GM04503 (cell line): ENCODE measurements around the gene CFAP97D1.

Experiments used
- DNase-seq: peaks from one replicate; pipeline ENCODE4 v3.0.0-alpha.2; 2012; ENCODE audit warnings: low read depth

The CFAP97D1 gene

GRCh38 chr17:43780135-43780534 lies at the start of gene CFAP97D1:
Gene CFAP97D1 (plus strand): TSS chr17:43780435. CDS start chr17:43780463, 28 bp downstream.
- DNase-seq, result no peak

- DNase-seq, result peak; percentile 83
These were observed 47.3 kb upstream of the CFAP97D1 start for GRCh38 chr17:43732958-43733357.

- no peak for DNase-seq
These were observed 46.3 kb upstream of the CFAP97D1 start for GRCh38 chr17:43733956-43734355.

- peak; percentile 88 for DNase-seq
These were observed 45.9 kb upstream of the CFAP97D1 start for GRCh38 chr17:43734376-43734775.

- no peak for DNase-seq
These were observed 43.8 kb upstream of the CFAP97D1 start for GRCh38 chr17:43736389-43736788.

- no peak for DNase-seq
These were observed 42.5 kb upstream of the CFAP97D1 start for GRCh38 chr17:43737722-43738121.

- no peak for DNase-seq
These were observed 39.7 kb upstream of the CFAP97D1 start for GRCh38 chr17:43740541-43740940.

- no peak for DNase-seq
These were observed 38.6 kb upstream of the CFAP97D1 start for GRCh38 chr17:43741636-43742035.

- no peak for DNase-seq
These were observed 34.7 kb upstream of the CFAP97D1 start for GRCh38 chr17:43745541-43745940.

- no peak for DNase-seq
These were observed 30.1 kb upstream of the CFAP97D1 start for GRCh38 chr17:43750153-43750552.

GRCh38 chr17:43753493-43754129 lies 26.6 kb upstream of the CFAP97D1 start:
- DNase-seq, result no peak

- DNase-seq, result no peak
These were observed 25.3 kb upstream of the CFAP97D1 start for GRCh38 chr17:43754947-43755346.

- no peak for DNase-seq
These were observed 24.8 kb upstream of the CFAP97D1 start for GRCh38 chr17:43755389-43755875.

- DNase-seq, result no peak
These were observed 24.0 kb upstream of the CFAP97D1 start for GRCh38 chr17:43756201-43756600.

- DNase-seq, result no peak
These were observed 23.0 kb upstream of the CFAP97D1 start for GRCh38 chr17:43757171-43757660.

GRCh38 chr17:43758086-43758485 lies 22.1 kb upstream of the CFAP97D1 start:
- no peak for DNase-seq

GRCh38 chr17:43758497-43759174 lies 21.6 kb upstream of the CFAP97D1 start, which contains the start of gene SOST:
Gene SOST (minus strand): TSS chr17:43758791. CDS start chr17:43758741, 50 bp downstream.
- DNase-seq, result no peak

GRCh38 chr17:43759836-43760235 lies 20.4 kb upstream of the CFAP97D1 start:
- no peak for DNase-seq

- no peak for DNase-seq
These were observed 19.9 kb upstream of the CFAP97D1 start for GRCh38 chr17:43760254-43760852.

GRCh38 chr17:43766413-43767052 lies 13.7 kb upstream of the CFAP97D1 start:
- no peak for DNase-seq

GRCh38 chr17:43767053-43767712 lies 13.1 kb upstream of the CFAP97D1 start:
- no peak for DNase-seq

GRCh38 chr17:43767713-43768059 lies 12.5 kb upstream of the CFAP97D1 start:
- no peak for DNase-seq
